IMR-90 (cell line): ENCODE measurements around the gene SIK2. TPM values are rescaled to one million over a fixed set of nuclear protein-coding genes. Genes with fewer than 3 reads are reported as not detected.

ENCODE experiments used
- ATAC-seq: fragments of 200-7000 bp; cut with Tn5 transposase; 2 replicates; pipeline ENCODE4 v1.9.1; 2020; ENCODE audit warnings: low read depth, mild to moderate bottlenecking, moderate library complexity
- BruUV-seq: library from RNA; stranded (reverse); fragments of 400-500 nt; replicated peaks from 2 replicates; lab custom pipeline; 2021; lab: Mats Ljungman, UMichigan
- CTCF ChIA-PET: fragments of 300-600 bp; formaldehyde crosslinking; extraction: SDS; loops from one replicate; lab custom pipeline; 2021; ENCODE audit warnings: antibody characterized with exemption; lab: Yijun Ruan, JAX
- POLR2A ChIA-PET: fragments of 300-600 bp; sonication (Branson Sonifier 250); formaldehyde crosslinking; loops from one replicate; lab custom pipeline; 2022; ENCODE audit warnings: antibody characterized with exemption; ENCODE audit not compliant: unreplicated experiment; lab: Charles Lee
- DNase-seq: peaks from one replicate; pipeline ENCODE4 v3.0.0; 2013
- H2AFZ ChIP-seq: replicated peaks from 2 replicates; pipeline ENCODE3; 2013; ENCODE audit warnings: low read length, mild to moderate bottlenecking; ENCODE audit not compliant: poor library complexity
- H2AK5ac ChIP-seq: 2 replicates; pipeline ENCODE4 v1.6.1; 2013; ENCODE audit warnings: low read depth, low read length, inconsistent platforms
- H2AK9ac ChIP-seq: replicated peaks from 2 replicates; pipeline ENCODE3; 2013; ENCODE audit warnings: mild to moderate bottlenecking, low read depth, low read length, moderate library complexity; ENCODE audit not compliant: poor library complexity
- H2BK120ac ChIP-seq: 2 replicates; pipeline ENCODE4 v1.6.1; 2013; ENCODE audit warnings: low read depth, low read length, inconsistent platforms
- H2BK15ac ChIP-seq: 3 replicates; pipeline ENCODE4 v1.6.1; 2013; ENCODE audit warnings: low read depth, low read length, inconsistent platforms
- H2BK20ac ChIP-seq: 2 replicates; pipeline ENCODE4 v1.6.1; 2013; ENCODE audit warnings: low read depth, mild to moderate bottlenecking, inconsistent platforms, low read length, moderate library complexity
- H2BK5ac ChIP-seq: 2 replicates; pipeline ENCODE4 v1.6.1; 2013; ENCODE audit warnings: mild to moderate bottlenecking, low read depth, low read length, inconsistent platforms; ENCODE audit not compliant: poor library complexity, severe bottlenecking
- H3K14ac ChIP-seq: replicated peaks from 2 replicates; pipeline ENCODE4 v1.6.1; 2013; ENCODE audit warnings: low read depth, low read length, inconsistent platforms
- H3K18ac ChIP-seq: 2 replicates; pipeline ENCODE4 v1.6.1; 2013; ENCODE audit warnings: low read depth, low read length, control low read depth
- H3K23ac ChIP-seq: 2 replicates; pipeline ENCODE4 v1.6.1; 2013; ENCODE audit warnings: low read depth, low read length, inconsistent platforms
- H3K27ac ChIP-seq: 2 replicates; pipeline ENCODE4 v1.5.1; 2013; ENCODE audit warnings: mild to moderate bottlenecking, control low read depth, low read length; ENCODE audit not compliant: insufficient read depth
- H3K27me3 ChIP-seq: 2 replicates; pipeline ENCODE4 v1.6.1; 2013; ENCODE audit warnings: low read length; ENCODE audit not compliant: control insufficient read depth, insufficient read depth
- H3K36me3 ChIP-seq: 2 replicates; pipeline ENCODE4 v1.6.1; 2013; ENCODE audit warnings: low read length, mixed read lengths; ENCODE audit not compliant: control insufficient read depth, insufficient read depth
- H3K4ac ChIP-seq: 2 replicates; pipeline ENCODE4 v1.6.1; 2013; ENCODE audit warnings: low read depth, low read length, inconsistent platforms
- H3K4me1 ChIP-seq: 2 replicates; pipeline ENCODE4 v1.6.1; 2013; ENCODE audit warnings: low read length, mixed read lengths; ENCODE audit not compliant: control insufficient read depth, insufficient read depth
- H3K4me2 ChIP-seq: 2 replicates; pipeline ENCODE4 v1.6.1; 2013; ENCODE audit warnings: low read depth, mild to moderate bottlenecking, control low read depth, low read length, moderate library complexity
- H3K4me3 ChIP-seq: 2 replicates; pipeline ENCODE4 v1.5.1; 2013; ENCODE audit warnings: low read depth, mild to moderate bottlenecking, control low read depth, low read length, moderate library complexity; ENCODE audit not compliant: insufficient read depth
- H3K56ac ChIP-seq: 2 replicates; pipeline ENCODE4 v1.6.1; 2013; ENCODE audit warnings: low read length, inconsistent platforms; ENCODE audit not compliant: insufficient read depth; ENCODE audit errors: extremely low read depth
- H3K79me1 ChIP-seq, 2 experiments: 2 replicates each; pipeline ENCODE4 v1.6.1; 2013; ENCODE audit warnings: low read length in 2 of 2, inconsistent platforms in 1 of 2, low read depth in 1 of 2
- H3K9ac ChIP-seq: 2 replicates; pipeline ENCODE4 v1.6.1; 2013; ENCODE audit warnings: low read depth, low read length, control low read depth
- H3K9me1 ChIP-seq: 2 replicates; pipeline ENCODE4 v1.6.1; 2013; ENCODE audit warnings: low read length, inconsistent platforms; ENCODE audit not compliant: insufficient read depth
- H3K9me3 ChIP-seq: 2 replicates; pipeline ENCODE4 v1.6.1; 2013; ENCODE audit warnings: low read length; ENCODE audit not compliant: control insufficient read depth, insufficient read depth
- H4K20me1 ChIP-seq: 2 replicates; pipeline ENCODE4 v1.6.1; 2013; ENCODE audit warnings: low read length, inconsistent platforms; ENCODE audit not compliant: insufficient read depth
- H4K5ac ChIP-seq: 2 replicates; pipeline ENCODE4 v1.6.1; 2013; ENCODE audit warnings: mild to moderate bottlenecking, low read depth, low read length, control low read depth
- H4K8ac ChIP-seq, 2 experiments: 2 replicates each; pipeline ENCODE4 v1.6.1; 2013; ENCODE audit warnings: low read depth in 2 of 2, low read length in 2 of 2, control low read depth in 1 of 2, inconsistent platforms in 1 of 2
- H4K91ac ChIP-seq: 2 replicates; pipeline ENCODE4 v1.6.1; 2013; ENCODE audit warnings: low read depth, low read length, inconsistent platforms; ENCODE audit not compliant: insufficient read depth
- BHLHE40 ChIP-seq: fragments of 150-350 bp; IDR thresholded peaks from 2 replicates; pipeline ENCODE4 v1.6.1; 2016; ENCODE audit warnings: mild to moderate bottlenecking, low read depth, low read length
- CHD1 ChIP-seq: IDR thresholded peaks from 2 replicates; pipeline ENCODE4 v1.6.1; 2012; ENCODE audit warnings: low read depth, low read length, improper control_type of control experiment
- FOS ChIP-seq: fragments of 150-350 bp; IDR thresholded peaks from 2 replicates; pipeline ENCODE4 v1.6.1; 2016; ENCODE audit warnings: low read depth, low read length
- MAFK ChIP-seq: IDR thresholded peaks from 2 replicates; pipeline ENCODE4 v1.6.1; 2012; ENCODE audit warnings: low read depth, low read length, improper control_type of control experiment
- MAZ ChIP-seq: IDR thresholded peaks from 2 replicates; pipeline ENCODE4 v1.6.1; 2012; ENCODE audit warnings: low read depth, mild to moderate bottlenecking, low read length, improper control_type of control experiment, moderate library complexity, borderline replicate concordance
- MXI1 ChIP-seq: IDR thresholded peaks from 2 replicates; pipeline ENCODE4 v1.6.1; 2012; ENCODE audit warnings: low read depth, mild to moderate bottlenecking, low read length, moderate library complexity, borderline replicate concordance
- RAD21 ChIP-seq: IDR thresholded peaks from 2 replicates; pipeline ENCODE4 v1.6.1; 2012; ENCODE audit warnings: low read length, improper control_type of control experiment
- WGBS, 2 experiments: methylation state at CpG; one replicate each; pipeline versions ENCODE4 v1.1.5 to v1.1.7; 2013; ENCODE audit warnings: missing lambda C conversion rate in 2 of 2; ENCODE audit not compliant: insufficient read length in 1 of 2; ENCODE audit errors: extremely low coverage in 2 of 2; 5-methylcytosine and 5-hydroxymethylcytosine counted together
- dilution Hi-C: fragments of 300-500 bp; cut with HindIII; formaldehyde crosslinking; loops from one replicate; pipeline ENCODE4 v1.14.3; 2018; ENCODE audit warnings: low sequenced_read_pairs; ENCODE audit not compliant: unreplicated experiment
- in situ Hi-C: fragments of 300-500 bp; cut with MboI; formaldehyde crosslinking; loops from 3 replicates; pipeline ENCODE4 v1.14.3; 2019; ENCODE audit warnings: low sequenced_read_pairs, inconsistent platforms, mixed read lengths
- intact Hi-C: fragments of 100-400 bp; cut with micrococcal nuclease; formaldehyde crosslinking; loops from 2 replicates; pipeline ENCODE4 v1.10.0; 2022
- polyA plus RNA-seq, 3 experiments: library from polyadenylated mRNA; depleted of rRNA; stranded (reverse); fragments of >200 nt; gene quantifications; 2 replicates each; pipeline ENCODE4 v1.2.3, GENCODE V29; 2012; ENCODE audit warnings: low replicate concordance in 1 of 3
- total RNA-seq: library from RNA; depleted of rRNA; stranded (reverse); fragments of >200 nt; gene quantifications from 2 replicates; pipeline ENCODE4 v1.2.3, GENCODE V29; 2012
- TF ChIP-seq, protein P1 (sequence below): fragments of 150-350 bp; IDR thresholded peaks from 2 replicates; pipeline ENCODE4 v1.6.1; 2017; ENCODE audit warnings: mild to moderate bottlenecking, antibody characterized with exemption, low read length, low read depth

The SIK2 gene
- total and polyA plus RNA-seq, 2 of the 4 experiments (the other 2 are of a cell fraction): 7.9 to 10.4 TPM

DNA sequence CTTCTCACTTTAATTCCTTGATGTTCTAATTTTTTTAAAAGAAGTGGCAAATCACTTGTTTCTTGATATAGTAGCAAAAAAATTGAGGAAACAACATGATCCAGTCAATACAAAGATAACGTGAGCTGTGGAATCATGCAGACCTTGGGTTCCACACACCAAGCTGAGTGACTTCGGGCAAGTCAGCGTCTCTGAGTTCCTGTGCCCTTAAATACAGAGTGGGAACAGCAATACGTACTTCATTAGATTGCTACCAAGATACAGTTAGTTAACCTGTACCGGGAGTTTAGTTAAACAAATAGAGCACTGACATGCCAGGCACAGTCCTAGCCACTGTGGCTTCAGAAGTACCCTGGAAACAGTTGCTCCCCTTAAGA is 105.4 kb downstream of the SIK2 start:
- Histone ChIP-seq H4K5ac (peak overlapping the region; percentile 57), H3K79me1 (peaks cover 32 to 35% of the 10 kb centered on the region in 2 experiments), H3K56ac (no peak overlapping the region), H3K9ac (no peak overlapping the region), H4K91ac (no peak overlapping the region), H2BK20ac (no peak overlapping the region; the same call in 1 of the 2 replicates), H2BK15ac (peak overlapping the region; percentile 28; the same call in 1 of the 3 replicates), H3K4ac (no peak overlapping the region), H3K4me3 (no peak overlapping the region), H3K36me3 (peaks cover 39% of the 10 kb centered on the region), H2BK5ac (no peak overlapping the region), H3K4me1 (peaks cover 4% of the 10 kb centered on the region), H3K27ac (no peak overlapping the region; the same call in 1 of the 2 replicates), H2AK5ac (peak overlapping the region; percentile 66; the same call in 1 of the 2 replicates), H4K20me1 (no peaks in the 10 kb centered on the region), H3K9me3 (no peaks in the 10 kb centered on the region), H3K23ac (no peak overlapping the region), H3K27me3 (no peaks in the 10 kb centered on the region), H2AFZ (no peak overlapping the region), H3K4me2 (no peak overlapping the region), H2AK9ac (no peak overlapping the region), H2BK120ac (no peak overlapping the region), H4K8ac (no peak overlapping the region), H3K18ac (peak overlapping the region; percentile 78), H3K14ac (no peak overlapping the region), H3K9me1 (peaks cover 11% of the 10 kb centered on the region; the same call in 1 of the 2 replicates)
- intact Hi-C loops (no loop called here), dilution Hi-C loops (no loop called here), in situ Hi-C loops (no loop called here)
- 100% methylated on average over 4 of the region's 5 CpGs; no CpG with 5 or more reads in 1 of the 2 experiments for WGBS, 2 experiments
- TF ChIP-seq, protein P1, sequence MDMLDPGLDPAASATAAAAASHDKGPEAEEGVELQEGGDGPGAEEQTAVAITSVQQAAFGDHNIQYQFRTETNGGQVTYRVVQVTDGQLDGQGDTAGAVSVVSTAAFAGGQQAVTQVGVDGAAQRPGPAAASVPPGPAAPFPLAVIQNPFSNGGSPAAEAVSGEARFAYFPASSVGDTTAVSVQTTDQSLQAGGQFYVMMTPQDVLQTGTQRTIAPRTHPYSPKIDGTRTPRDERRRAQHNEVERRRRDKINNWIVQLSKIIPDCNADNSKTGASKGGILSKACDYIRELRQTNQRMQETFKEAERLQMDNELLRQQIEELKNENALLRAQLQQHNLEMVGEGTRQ: no peak
- no peak for TF ChIP-seq MAZ
- no peak for TF ChIP-seq BHLHE40
- no peak for TF ChIP-seq FOS
- no peak for TF ChIP-seq MAFK
- no peak for TF ChIP-seq CHD1
- no peak for TF ChIP-seq RAD21
- TF ChIP-seq MXI1: no peak
- no peak for ATAC-seq
- ChIA-PET POLR2A (no interaction called here), CTCF (no interaction called here)
- no TSS peak for BruUV-seq
- DNase-seq: no peak
